GM19043 (cell line): ENCODE results near the gene CTNNBIP1.
"Not testable (repeated sequence)": the region's sequence is repeated elsewhere in the genome, so short reads cannot be mapped to it uniquely, and the experiment has no call there.

Source experiments
- ATAC-seq: cut with Tn5 transposase; IDR thresholded peaks from one replicate; pipeline ENCODE4 v1.9.1; 2021; ENCODE audit warnings: low read depth; ENCODE audit not compliant: unreplicated experiment

The CTNNBIP1 gene

GRCh38 chr1:9814619-9815018, 95.5 kb downstream of the CTNNBIP1 start:
- ATAC-seq: no peak

GRCh38 chr1:9811239-9811966, 98.7 kb downstream of the CTNNBIP1 start:
- no peak for ATAC-seq

- ATAC-seq: no peak
These were observed 101.0 kb downstream of the CTNNBIP1 start for GRCh38 chr1:9809100-9809510.

- no peak for ATAC-seq
These were observed 101.6 kb downstream of the CTNNBIP1 start for GRCh38 chr1:9808459-9808858.

GRCh38 chr1:9807541-9807940, 102.5 kb downstream of the CTNNBIP1 start:
- no peak for ATAC-seq

- not testable (repeated sequence) for ATAC-seq
These were observed 104.1 kb downstream of the CTNNBIP1 start for GRCh38 chr1:9805972-9806371.

GRCh38 chr1:9805006-9805508, 105.0 kb downstream of the CTNNBIP1 start:
- no peak for ATAC-seq

- not testable (repeated sequence) for ATAC-seq
These were observed 106.8 kb downstream of the CTNNBIP1 start for GRCh38 chr1:9803003-9803918.

- ATAC-seq: no peak
These were observed 108.2 kb downstream of the CTNNBIP1 start for GRCh38 chr1:9801909-9802308.
